CD4-positive, alpha-beta T cell treated with Interferon alpha-2 for 1 hour (primary cell): Measurements from ENCODE around the gene PCCA.
"Not testable (repeated sequence)": the region's sequence is repeated elsewhere in the genome, so short reads cannot be mapped to it uniquely, and the experiment has no call there.

Source experiments
- DNase-seq, 2 donors: peaks; one replicate each; pipeline ENCODE4 v3.0.0-alpha.2; 2020 to 2022

The PCCA gene

DNA sequence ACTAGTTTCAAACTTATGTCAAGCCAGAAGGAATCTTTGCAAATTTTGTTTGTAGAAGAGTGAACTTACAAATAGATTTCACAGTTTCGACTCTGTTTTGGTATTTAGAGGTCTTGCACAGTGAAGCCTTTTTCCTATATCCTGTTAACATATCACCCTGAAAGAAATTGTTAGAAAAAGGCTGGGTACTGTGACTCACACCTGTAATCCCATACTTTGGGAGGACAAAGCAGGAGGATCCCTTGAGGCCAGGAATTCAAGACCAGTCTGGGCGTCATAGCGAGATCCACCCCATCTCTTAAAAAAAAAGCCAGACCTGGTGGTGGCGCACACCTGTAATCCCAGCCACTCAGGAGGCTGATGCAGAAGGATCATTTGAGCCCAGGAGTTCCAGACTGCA is 275.7 kb downstream of the PCCA start:
- no peak for DNase-seq

DNA sequence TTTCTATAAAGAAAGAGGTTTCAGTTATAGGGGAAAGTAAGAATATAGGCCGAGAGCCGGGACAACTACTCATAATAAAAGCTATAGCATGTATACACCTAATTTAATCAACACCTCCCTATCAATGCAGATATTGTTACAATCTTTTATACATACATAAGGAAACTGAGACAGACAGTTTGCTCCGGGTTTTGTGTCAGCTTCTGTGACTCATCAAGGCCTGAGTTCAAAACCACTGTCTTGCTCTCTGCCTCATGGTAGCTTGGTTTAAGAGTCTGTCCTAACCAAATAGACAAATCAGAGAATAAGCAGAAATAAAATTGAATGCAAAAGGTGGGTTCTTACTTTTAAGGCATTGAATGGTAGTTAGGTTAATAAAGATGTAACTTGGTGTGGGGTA is 276.8 kb downstream of the PCCA start:
- no peak for DNase-seq

DNA sequence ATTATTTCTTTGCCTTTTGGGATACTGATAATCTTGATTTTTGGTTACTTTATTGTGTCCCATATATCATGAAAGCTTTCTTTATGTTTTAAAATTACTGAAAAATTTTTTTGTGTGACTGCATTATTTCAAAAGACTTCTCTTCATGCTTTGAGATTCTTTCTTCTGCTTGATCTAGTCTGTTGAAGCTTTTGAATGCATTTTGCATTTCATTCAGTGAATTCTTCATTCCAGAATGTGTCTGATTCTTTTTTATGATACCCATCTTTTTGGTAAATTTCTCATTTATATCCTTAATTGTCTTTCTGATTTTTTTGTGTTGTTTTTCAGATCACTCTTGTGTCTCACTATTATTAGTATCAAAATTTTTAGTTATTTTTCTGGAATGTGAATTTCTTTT is 289.6 kb downstream of the PCCA start:
- no peak for DNase-seq

DNA sequence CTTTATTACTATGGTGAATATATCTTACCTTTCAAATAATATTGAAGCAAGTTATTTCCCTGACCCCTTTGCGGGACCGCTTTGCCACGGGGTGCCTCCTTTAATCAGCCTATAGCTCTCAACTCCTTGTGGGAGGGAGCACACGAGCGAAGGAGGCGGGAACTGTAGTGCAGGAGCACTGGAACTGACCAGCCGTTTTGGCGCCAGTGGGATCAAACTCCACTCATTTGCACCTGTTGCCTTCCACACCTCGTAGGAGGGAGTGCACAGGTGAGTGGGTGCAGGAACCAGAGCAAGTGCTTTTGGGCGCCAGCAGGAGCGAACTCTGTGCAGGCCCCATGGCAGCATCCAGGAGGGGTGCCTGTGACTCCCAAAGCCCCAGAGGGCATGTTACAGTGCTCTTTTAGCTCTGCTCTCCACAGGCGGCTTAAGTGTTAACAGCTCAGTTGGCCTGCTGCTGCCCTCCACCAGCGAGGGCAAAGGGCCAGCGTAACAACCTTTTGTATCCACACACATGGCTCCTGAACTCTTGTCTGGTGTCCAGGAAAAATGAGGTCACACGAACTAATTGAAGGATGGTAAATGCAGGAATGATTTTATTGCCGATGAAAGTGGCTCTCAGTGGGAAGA is 292.8 kb downstream of the PCCA start:
- DNase-seq: no peak

DNA sequence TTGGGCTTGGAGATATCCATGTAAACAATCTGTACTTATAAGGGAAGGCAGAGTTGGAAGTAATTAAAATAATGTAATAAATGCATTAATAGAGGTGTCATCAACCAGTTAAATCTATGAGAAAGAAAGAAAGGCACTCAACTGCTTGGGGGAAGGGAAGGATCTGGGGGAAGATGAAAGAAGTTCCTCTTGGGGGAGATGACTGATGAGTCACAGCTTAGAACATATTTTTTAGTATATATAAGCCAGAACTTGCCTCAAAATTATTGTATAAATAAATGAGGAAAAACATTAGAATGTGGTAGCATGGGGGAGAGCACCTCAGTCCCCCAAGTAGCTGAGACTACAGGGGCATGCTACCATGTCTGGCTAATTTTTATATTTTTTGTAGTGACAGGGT is 293.9 kb downstream of the PCCA start:
- DNase-seq: no peak

DNA sequence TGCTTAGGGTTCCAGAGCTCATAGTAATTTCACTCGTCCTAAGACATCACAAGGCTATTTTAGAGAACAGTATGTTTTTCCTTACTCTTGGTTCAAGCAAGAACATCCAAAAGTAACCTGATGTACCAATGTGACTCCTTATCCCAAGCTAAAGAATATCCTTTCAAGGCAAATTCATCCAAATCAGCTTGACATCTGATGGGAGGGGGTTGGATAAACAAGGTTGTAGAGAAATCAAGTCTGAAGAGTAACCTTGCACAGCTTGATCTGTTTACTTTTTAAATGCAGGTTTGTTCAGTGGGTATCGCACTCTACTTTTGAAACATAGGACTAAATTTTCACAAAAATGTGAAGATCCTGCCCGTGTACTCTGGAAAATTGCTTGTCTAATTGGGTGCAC is 298.5 kb downstream of the PCCA start:
- no peak for DNase-seq

DNA sequence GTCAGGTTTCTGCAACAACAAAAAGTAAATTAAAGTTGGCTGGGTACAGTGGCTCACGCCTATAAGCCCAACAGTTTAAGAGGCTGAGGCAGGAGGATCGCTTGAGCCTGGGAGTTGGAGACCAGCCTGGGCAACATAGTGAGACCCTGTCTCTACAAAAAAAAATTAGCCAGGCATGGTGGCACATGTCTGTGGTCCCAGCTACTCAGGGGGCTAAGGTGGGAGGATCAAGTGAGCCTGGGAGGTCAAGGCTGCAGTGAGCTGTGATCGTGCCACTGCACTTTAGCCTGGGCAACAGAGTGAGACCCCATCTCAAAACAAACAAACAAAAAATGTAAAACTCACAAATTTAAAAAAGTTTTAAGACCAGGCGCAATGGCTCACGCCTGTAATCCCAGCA is 299.3 kb downstream of the PCCA start:
- DNase-seq: not testable (repeated sequence)

DNA sequence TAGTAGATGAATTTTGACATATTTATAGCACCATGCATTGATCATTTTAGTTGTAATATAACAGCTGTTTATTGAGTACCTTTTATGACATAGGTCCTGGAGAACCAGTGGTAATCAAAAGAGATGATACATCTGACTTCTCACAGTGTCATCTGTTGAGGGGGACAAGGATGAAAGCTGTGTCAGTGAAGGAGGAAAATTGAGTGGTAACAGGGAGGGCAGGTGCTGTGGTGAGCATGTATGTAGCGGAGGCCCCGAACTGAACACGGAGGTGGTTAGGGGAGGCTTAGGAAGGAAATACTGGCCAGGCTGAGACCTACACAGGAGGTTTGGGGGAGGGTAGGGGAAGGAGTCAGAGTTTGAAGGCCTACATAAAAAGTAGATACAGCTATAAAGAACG is 300.0 kb downstream of the PCCA start:
- DNase-seq: no peak

DNA sequence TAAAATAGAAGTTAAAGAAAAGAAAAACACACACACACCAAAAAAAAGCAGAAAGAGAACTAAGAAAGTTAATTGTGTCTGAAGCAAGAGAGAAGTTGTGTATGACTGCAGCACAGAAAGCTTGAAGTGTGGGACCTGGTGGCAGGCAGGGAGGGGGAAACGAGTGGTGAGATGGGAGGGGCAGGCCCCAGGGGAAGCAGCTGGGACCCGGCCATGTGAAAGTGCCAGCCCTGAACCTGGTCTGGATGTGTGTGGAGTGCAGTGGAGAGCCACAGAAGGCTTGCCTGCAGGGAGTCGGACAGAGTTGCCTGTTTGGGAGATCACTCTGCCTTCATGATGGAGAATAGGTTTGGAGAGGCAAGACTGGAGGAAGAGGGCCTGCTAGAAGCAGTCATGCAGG is 300.7 kb downstream of the PCCA start:
- DNase-seq: no peak

DNA sequence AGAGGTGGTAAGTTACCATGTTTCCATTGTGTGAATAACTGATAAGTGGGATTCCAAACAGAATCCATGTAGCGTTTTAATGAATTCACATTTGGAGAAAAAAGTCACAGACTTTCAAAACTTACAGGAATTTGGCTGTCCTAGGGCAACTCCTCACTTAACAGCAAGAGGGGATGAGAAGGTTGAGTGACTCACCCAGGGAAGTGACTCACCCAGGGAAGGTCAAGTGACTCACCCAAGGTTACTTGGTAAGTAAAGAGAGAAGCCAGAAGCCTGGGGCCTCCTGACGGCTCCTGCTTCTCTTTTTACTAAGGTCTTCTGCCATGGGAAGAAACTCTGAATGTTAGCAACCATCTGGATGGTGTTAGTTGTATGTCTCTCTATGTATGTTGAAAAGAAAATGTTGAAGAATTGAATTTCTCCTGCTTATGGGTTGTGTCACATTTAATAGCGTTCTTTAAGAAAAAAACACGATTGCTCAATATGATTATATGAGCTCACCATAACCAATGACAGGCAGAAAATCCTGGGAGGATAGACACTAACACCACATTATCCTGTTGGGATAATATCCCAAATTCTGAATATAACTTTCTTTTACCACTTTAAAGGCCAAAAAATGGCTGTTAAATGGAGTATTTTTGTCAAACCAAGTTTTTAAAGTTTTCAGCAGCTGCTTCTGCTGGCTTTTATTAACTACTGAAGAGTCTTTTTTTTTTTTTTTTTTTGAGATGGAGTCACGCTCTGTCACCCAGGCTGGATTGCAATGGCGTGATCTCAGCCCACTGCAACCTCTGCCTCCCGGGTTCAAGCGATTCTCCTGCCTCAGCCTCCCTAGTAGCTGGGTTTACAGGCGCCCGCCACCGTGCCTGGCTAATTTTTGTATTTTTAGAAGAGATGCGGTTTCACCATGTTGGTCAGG is 304.1 kb downstream of the PCCA start:
- peak; percentile 25 to 70 for DNase-seq

DNA sequence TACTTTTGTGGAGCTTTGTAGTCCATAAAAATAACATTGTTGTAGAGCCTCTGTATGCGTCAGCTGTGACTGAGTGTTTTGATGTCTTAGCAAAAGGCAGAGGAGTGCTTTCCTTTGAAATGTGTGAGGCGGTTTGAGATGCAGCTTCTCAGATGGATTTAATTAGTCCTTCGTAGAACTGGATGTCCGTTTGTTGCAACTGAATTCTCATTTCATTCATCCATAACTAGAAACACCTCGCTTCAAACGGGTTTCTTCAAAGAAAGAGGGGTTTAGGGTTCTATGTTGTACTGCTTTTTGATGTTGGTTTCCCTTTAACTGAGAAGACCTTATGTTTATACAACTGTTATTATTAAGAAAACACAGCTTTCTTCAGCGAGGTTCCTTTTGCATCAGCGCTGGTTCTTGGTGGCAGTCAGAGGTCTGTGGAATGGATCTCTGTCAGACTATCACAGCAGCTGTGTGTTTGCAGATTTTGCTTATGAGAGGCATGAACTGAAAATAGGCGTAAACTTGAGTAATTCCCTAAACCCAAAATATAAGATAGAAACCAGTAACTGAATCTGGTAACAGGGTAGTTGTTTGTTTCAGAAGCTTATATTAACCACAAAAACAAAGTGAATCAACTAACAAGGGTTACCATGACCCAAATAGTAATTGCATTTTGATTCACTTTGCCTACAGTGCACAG is 305.3 kb downstream of the PCCA start:
- no peak for DNase-seq

DNA sequence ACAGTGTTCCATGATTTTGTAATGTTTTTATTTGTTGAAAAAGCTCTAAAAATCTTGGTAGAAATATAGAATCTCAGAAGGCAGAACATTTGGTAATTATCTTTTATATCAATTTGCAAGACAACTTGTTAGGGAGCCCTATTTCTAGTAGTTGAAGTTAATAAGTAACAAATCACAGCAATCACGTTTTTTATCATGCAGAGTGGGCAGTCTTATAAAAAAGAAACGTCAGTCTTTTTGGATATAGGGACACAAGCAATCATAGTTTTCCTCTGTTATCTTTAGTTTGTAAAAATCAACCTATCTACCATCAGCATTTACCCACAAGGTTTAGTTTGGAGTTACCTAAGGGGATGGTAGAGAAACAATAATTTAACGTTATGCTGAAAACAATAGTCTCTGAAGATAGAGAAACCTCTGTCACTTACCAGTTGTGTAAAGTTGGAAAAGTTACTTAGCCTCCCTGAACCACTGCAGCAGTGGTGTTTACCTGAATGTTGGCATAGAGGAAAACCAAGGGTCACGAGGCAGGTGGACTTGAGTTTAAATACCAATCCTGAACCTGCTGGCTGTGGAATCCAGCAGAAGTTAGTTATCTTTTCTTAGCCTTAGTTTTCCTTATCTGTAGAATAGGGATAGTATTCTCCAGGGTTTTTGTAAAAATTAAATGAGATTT is 306.9 kb downstream of the PCCA start:
- no peak for DNase-seq

DNA sequence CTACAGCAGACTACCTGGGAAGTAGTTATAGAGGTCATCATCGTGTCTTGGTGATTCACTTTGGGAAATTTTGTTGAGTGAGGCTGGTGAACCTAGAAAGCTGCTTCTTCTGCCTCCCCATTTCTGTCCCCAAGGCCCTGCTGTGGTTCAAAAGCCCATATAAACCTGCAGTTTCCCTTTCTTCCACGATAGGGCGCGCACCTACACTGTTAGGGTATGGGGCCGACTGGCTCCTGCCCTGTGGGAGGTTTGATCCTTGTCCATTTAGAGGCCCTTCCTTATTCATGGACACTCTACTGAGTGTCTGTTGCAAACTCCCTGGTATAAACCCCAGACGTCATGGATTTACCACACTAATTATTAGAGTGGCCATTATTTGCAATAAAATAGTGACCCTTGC is 307.9 kb downstream of the PCCA start:
- no peak for DNase-seq

DNA sequence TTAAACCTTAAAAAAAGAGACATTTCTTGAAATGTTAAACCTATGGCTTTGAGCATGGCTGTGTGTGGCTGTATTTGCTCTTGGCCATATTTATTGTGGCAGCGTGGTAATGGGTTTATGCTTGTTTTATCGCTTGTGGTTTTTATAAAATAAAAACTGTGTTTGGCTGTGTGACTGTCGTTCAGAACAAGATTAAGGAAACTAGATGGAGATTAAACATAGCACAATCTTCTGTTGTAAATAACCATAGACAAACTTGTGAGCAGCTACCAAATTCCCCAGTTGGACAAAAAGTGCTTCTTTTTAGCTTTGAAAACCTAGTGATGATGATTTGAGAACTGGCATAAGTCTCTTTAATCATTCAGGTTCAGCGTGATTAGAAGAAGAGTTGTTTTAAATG is 308.7 kb downstream of the PCCA start:
- no peak for DNase-seq

DNA sequence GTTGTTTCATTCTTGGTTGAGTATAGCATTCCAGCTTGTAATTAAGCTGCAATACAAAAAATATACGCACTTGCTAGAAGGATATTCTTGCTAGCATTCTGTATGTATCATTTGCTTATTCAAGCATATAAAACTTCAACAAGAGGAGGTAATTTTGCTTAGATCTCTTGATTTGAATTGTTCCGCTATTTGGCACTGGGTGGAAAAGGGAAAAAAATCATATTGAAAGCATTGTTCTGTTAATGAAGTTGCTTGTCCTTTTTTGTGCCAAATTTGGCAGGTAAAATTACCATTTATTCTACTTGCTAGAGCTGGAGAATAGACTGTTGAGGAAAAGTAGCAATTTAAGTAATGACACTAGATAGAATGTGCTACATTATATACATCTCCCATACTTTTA is 309.5 kb downstream of the PCCA start:
- DNase-seq: no peak

DNA sequence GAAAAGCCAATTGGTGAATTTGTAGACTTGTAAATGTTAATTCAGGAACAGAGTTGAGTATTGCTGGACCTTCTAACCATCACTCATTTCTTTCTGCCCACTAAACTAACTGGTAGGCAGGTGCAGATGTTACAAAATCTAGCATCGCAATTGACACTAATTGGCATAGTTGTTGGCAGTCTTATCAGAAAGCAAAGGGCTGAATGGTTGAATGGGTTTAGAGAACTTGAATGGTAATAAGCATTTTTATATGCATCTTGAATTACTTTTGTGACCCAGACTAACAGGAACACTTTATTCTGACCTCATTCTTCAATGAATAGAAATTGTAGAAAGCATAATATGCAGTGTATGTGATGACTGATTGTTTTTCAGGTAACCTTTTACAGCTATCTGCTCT is 310.6 kb downstream of the PCCA start:
- no peak for DNase-seq

DNA sequence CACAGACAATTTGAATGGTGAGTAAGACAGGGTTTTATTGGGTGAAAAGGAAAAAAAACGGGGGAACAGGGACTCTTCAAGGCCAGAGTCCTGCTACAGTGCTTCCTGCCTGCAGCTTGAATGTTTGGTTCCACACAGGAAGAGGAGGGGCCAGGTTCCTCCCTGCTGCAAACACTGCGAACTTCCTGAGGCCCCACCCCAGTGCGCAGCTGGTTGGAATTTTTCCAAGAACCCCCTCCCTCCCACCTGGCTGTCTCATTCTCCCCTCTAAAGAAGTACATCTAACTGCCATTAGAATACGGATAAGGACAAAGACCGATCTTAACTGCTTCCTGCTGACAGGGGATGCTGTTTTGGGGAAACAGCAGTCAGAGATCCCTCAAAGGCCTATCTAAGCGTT is 314.8 kb downstream of the PCCA start:
- DNase-seq: no peak

DNA sequence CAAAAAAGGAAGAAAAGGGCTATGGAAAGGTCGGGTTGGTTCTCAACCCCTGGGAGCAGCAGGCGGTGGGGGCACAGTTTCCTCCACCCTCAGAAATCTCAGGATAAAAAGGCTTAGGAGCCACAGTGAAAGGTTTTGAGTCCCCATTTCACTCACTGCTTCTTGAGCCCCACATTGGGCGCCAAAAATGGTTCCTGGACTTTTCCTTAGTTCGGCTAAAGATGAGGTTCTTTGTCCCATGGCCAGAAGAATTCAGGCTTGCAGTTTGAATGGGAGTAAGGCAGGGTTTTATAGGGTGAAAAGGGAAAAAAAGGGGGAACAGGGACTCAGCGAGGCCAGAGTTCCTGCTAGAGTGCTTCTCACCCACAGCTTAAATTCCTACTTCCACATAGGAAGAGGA is 320.2 kb downstream of the PCCA start:
- DNase-seq: no peak

DNA sequence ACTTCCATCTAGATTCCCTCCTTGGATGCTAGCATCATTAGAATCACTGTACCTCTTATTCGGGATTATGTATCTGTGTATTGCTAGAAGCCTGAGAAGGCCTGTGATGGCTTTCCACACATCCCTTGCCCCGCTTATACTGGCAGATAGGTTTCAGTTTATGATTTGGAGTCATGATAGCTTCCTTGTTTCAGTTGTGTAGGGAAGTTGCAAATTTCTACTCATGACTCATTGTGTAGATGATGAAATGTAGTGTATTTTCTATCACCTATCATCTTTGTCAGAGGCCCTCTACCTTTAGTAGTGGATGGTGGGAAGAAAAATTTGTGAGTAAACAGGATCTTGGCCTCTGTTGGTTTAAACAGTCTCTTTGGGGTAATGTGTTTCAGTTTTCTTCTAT is 334.5 kb downstream of the PCCA start:
- DNase-seq: peak in 1 of 2 donors; percentile 27

DNA sequence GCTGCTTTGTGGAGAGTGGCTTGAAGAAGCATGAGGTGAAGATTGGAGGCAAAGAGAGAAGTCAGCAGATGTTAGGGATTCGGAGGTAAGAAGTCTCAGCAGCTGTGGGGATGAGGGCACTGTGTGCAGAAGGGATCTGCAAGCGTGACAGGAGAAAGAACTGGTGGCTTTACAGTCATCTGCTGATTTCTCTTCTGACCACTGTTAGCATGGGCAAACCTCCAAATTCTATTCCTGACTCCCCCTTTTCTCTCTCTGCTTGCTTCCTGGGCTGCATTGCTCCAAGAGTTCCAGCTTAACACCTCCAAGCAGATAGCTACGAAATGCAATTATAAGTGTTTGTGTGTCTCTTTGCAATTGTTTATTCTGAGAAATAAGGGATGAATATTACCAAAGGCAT is 340.1 kb downstream of the PCCA start:
- DNase-seq: no peak

DNA sequence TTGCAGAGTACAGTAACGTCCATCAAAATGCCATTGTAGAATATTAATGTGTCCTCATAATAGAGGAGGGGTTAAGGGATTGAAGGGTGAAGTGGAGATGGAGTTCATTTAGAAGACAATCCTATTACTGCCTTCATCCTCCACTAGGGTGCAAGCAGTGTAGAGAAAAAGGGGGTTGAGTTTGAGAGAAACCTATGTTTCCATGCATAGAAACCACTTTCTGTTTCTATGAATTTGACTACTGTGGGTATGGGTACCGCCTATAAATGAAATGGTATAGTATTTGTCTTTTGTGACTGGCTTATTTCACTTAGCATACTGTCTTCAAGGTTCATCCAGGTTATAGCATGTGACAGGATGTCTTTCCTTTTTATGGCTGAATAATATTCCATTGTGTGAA is 343.7 kb downstream of the PCCA start:
- DNase-seq: no peak

DNA sequence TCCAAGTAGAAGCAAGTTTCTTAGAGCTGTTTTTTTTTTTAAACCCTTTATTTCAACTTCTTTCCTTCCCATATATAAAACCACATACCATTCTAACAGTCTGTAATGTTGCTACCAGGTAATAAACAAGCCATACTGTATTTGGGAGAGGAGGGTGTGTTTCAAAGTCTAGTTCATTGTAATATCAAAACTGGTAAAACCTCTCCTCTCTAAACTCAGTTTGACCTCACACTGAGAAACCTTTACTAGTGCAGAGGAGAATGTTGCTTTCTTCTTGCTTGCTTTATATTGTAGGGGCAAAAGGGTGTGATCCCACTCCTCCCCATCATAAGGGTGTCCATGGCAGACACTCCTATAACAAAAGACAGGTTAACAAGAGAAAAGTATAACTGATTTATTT is 344.6 kb downstream of the PCCA start:
- DNase-seq: no peak

DNA sequence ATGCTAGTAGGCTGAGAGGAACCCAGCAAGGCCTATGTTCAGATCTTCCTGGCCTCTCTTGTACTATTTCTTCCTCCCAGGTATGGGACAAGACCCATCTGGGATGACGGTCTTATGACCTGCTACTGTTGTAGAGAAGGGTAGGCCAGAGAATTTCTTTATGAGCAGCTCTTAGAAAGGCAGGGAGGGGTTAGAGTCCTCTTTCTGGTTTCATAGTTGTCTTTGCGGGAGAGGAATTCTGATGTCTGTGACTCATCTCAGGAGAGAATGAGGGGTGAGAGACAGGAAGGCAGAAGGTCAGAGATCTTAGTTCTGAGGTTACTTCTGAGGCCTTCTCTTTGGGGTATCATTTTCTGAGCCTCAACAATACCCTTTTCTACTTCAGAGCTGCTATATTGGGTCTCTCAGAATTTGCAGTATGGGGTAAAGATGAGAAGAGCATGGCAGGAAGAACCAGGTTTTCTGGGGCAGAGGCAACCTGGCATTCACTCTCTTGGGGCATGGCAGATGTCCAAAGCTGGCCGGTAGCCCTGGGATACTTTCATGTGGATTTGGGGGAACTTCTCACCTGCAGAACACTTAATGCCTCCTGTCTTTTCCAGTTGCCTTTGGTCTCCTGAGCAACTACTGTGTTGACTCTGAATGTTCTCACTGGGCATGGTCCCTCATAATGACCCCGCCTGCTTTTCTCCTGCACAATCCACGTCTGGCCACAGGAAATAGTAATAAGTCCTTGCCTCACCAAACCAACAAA is 345.3 kb downstream of the PCCA start:
- no peak for DNase-seq
